WTC11 (cell line): ENCODE results near the gene HRH1. TPM values are rescaled to one million over a fixed set of nuclear protein-coding genes. Genes with fewer than 3 reads are reported as not detected.

Experiments
- ATAC-seq: fragments of 200-7000 bp; cut with Tn5 transposase; 2 replicates; pipeline ENCODE4 v1.10.0; 2021; ENCODE audit warnings: mild to moderate bottlenecking, moderate library complexity
- CTCF ChIA-PET: fragments of 300-600 bp; sonication (Branson Sonifier 250); formaldehyde crosslinking; loops from one replicate; lab custom pipeline; 2021; ENCODE audit warnings: antibody characterized with exemption; lab: Charles Lee
- POLR2A ChIA-PET: fragments of 350-600 bp; sonication (Branson Sonifier 250); formaldehyde crosslinking; loops from one replicate; lab custom pipeline; 2021; ENCODE audit warnings: antibody characterized with exemption; lab: Charles Lee
- DNase-seq: peaks from one replicate; pipeline ENCODE4 v3.0.0; 2021; ENCODE audit warnings: low spot score
- H3K27ac Mint-ChIP-seq: 2 replicates; pipeline ENCODE4 v1.8.0; 2021; ENCODE audit warnings: mixed read lengths
- H3K27me3 Mint-ChIP-seq: 2 replicates; pipeline ENCODE4 v1.8.0; 2021; ENCODE audit warnings: low read depth, mild to moderate bottlenecking, moderate library complexity, mixed read lengths
- H3K36me3 Mint-ChIP-seq: 2 replicates; pipeline ENCODE4 v1.8.0; 2021; ENCODE audit warnings: mixed read lengths
- H3K4me1 Mint-ChIP-seq: 2 replicates; pipeline ENCODE4 v1.8.0; 2022; ENCODE audit warnings: mixed read lengths
- H3K4me3 Mint-ChIP-seq: 2 replicates; pipeline ENCODE4 v1.8.0; 2021; ENCODE audit warnings: mild to moderate bottlenecking, moderate library complexity, mixed read lengths
- H3K9me3 Mint-ChIP-seq: 2 replicates; pipeline ENCODE4 v1.8.0; 2021; ENCODE audit warnings: mixed read lengths
- CREM ChIP-seq: sonication (generic); formaldehyde crosslinking; IDR thresholded peaks from 2 replicates; pipeline ENCODE4 v1.8.1; 2022; ENCODE audit warnings: mild to moderate bottlenecking, missing genetic modification reagents, moderate library complexity
- EMX1 ChIP-seq: fragments of 250-450 bp; sonication (Bioruptor Pico); IDR thresholded peaks from 2 replicates; pipeline ENCODE4 v1.8.0; 2021; ENCODE audit warnings: mild to moderate bottlenecking
- GRHL2 ChIP-seq: fragments of 250-450 bp; sonication (Bioruptor Pico); IDR thresholded peaks from 2 replicates; pipeline ENCODE4 v1.8.0; 2022; ENCODE audit warnings: mild to moderate bottlenecking, moderate library complexity; ENCODE audit not compliant: insufficient replicate concordance, severe bottlenecking
- KAT7 ChIP-seq: sonication (generic); formaldehyde crosslinking; IDR thresholded peaks from 2 replicates; pipeline ENCODE4 v1.8.1; 2023; ENCODE audit warnings: missing genetic modification reagents, mild to moderate bottlenecking, borderline replicate concordance
- OVOL2 ChIP-seq: fragments of 250-450 bp; sonication (Bioruptor Pico); IDR thresholded peaks from 2 replicates; pipeline ENCODE4 v1.9.0; 2021; ENCODE audit warnings: mild to moderate bottlenecking, borderline replicate concordance
- RELA ChIP-seq: sonication (generic); formaldehyde crosslinking; IDR thresholded peaks from 2 replicates; pipeline ENCODE4 v1.8.1; 2022; ENCODE audit warnings: missing genetic modification reagents, mild to moderate bottlenecking, borderline replicate concordance
- SOX15 ChIP-seq: fragments of 250-450 bp; sonication (Bioruptor Pico); IDR thresholded peaks from 2 replicates; pipeline ENCODE4 v1.9.0; 2021; ENCODE audit warnings: mild to moderate bottlenecking
- TCF7 ChIP-seq: sonication (generic); formaldehyde crosslinking; IDR thresholded peaks from 2 replicates; pipeline ENCODE4 v1.8.0; 2022; ENCODE audit warnings: mild to moderate bottlenecking, low read depth, missing genetic modification reagents, moderate library complexity
- TEAD4 ChIP-seq: sonication (generic); formaldehyde crosslinking; IDR thresholded peaks from 2 replicates; pipeline ENCODE4 v1.8.0; 2022; ENCODE audit warnings: mild to moderate bottlenecking, missing genetic modification reagents
- ZNF219 ChIP-seq: sonication (generic); formaldehyde crosslinking; IDR thresholded peaks from 2 replicates; pipeline ENCODE4 v1.8.0; 2023; ENCODE audit warnings: missing genetic modification reagents, mild to moderate bottlenecking, borderline replicate concordance
- ZNF317 ChIP-seq: sonication (generic); formaldehyde crosslinking; IDR thresholded peaks from 2 replicates; pipeline ENCODE4 v1.8.1; 2023; ENCODE audit warnings: low read depth, mild to moderate bottlenecking, moderate library complexity, missing genetic modification reagents, borderline replicate concordance
- ZNF423 ChIP-seq: fragments of 250-450 bp; sonication (Bioruptor Pico); IDR thresholded peaks from 2 replicates; pipeline ENCODE4 v2.1.2; 2022; ENCODE audit warnings: mild to moderate bottlenecking, moderate library complexity
- total RNA-seq: library from RNA; stranded (reverse); gene quantifications from 3 replicates; pipeline ENCODE4 v1.2.3, GENCODE V29; 2021
- TF ChIP-seq, protein P1 (sequence below): fragments of 250-450 bp; sonication (Bioruptor Pico); IDR thresholded peaks from 2 replicates; pipeline ENCODE4 v1.9.0; 2021; ENCODE audit warnings: mild to moderate bottlenecking
- TF ChIP-seq, protein P2 (sequence below): sonication (generic); formaldehyde crosslinking; IDR thresholded peaks from 2 replicates; pipeline ENCODE4 v1.8.1; 2023; ENCODE audit warnings: mild to moderate bottlenecking, missing genetic modification reagents, moderate library complexity
- TF ChIP-seq, protein P3 (sequence below): sonication (generic); formaldehyde crosslinking; IDR thresholded peaks from 2 replicates; pipeline ENCODE4 v1.8.1; 2023; ENCODE audit warnings: mild to moderate bottlenecking, missing genetic modification reagents, moderate library complexity
- TF ChIP-seq, protein P4 (sequence below): sonication (generic); formaldehyde crosslinking; IDR thresholded peaks from 2 replicates; pipeline ENCODE4 v1.8.1; 2022; ENCODE audit warnings: low read depth, missing genetic modification reagents, borderline replicate concordance
- TF ChIP-seq, protein P5 (sequence below): sonication (generic); formaldehyde crosslinking; IDR thresholded peaks from 2 replicates; pipeline ENCODE4 v1.8.1; 2023; ENCODE audit warnings: mild to moderate bottlenecking, missing genetic modification reagents
- TF ChIP-seq, protein P6 (sequence below): sonication (generic); formaldehyde crosslinking; IDR thresholded peaks from 2 replicates; pipeline ENCODE4 v1.8.0; 2023; ENCODE audit warnings: missing genetic modification reagents, mild to moderate bottlenecking, borderline replicate concordance
- TF ChIP-seq, protein P7 (sequence below): sonication (generic); formaldehyde crosslinking; IDR thresholded peaks from 2 replicates; pipeline ENCODE4 v1.8.1; 2023; ENCODE audit warnings: mild to moderate bottlenecking, missing genetic modification reagents, borderline replicate concordance

Gene HRH1
- total RNA-seq, 1 experiment from 2014 or later, result not detected

DNA sequence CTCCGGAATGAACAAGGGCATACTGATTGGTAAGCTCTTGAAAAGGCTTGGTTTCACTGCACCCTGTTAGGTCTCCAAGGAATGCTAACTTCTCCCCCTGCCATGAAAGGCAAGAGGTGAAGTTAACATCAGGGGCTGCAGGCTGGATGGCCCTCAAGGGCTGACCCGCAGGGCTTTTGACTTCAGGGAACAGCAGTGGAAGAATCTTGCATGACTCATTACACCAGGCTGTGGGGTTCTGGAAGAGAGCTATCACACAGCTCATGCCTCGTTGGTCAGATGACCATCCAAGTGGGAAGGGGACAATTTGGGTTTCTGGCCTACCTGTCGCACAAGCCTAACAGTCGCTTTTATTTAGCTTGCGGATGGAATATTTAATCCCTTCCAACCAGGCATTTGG lies 94.3 kb downstream of the HRH1 start:
- Mint-ChIP-seq H3K27ac (no peak overlapping the region), H3K4me1 (no peaks in the 10 kb centered on the region), H3K36me3 (no peaks in the 10 kb centered on the region), H3K27me3 (peaks cover 9% of the 10 kb centered on the region), H3K4me3 (no peak overlapping the region), H3K9me3 (peaks cover 3% of the 10 kb centered on the region; the same call in 1 of the 2 replicates)
- TF ChIP-seq ZNF219 (CRISPR knock-in tag), result no peak
- TF ChIP-seq RELA (CRISPR knock-in tag), result no peak
- TF ChIP-seq, protein P1, sequence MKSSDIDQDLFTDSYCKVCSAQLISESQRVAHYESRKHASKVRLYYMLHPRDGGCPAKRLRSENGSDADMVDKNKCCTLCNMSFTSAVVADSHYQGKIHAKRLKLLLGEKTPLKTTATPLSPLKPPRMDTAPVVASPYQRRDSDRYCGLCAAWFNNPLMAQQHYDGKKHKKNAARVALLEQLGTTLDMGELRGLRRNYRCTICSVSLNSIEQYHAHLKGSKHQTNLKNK (CRISPR knock-in tag), result no peak
- TF ChIP-seq, protein P2, sequence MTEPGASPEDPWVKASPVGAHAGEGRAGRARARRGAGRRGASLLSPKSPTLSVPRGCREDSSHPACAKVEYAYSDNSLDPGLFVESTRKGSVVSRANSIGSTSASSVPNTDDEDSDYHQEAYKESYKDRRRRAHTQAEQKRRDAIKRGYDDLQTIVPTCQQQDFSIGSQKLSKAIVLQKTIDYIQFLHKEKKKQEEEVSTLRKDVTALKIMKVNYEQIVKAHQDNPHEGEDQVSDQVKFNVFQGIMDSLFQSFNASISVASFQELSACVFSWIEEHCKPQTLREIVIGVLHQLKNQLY, result no peak
- TF ChIP-seq TEAD4, result no peak
- TF ChIP-seq, protein P3, sequence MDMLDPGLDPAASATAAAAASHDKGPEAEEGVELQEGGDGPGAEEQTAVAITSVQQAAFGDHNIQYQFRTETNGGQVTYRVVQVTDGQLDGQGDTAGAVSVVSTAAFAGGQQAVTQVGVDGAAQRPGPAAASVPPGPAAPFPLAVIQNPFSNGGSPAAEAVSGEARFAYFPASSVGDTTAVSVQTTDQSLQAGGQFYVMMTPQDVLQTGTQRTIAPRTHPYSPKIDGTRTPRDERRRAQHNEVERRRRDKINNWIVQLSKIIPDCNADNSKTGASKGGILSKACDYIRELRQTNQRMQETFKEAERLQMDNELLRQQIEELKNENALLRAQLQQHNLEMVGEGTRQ (CRISPR knock-in tag), result no peak
- no peak for TF ChIP-seq TCF7
- ChIA-PET POLR2A (no interaction called here), CTCF (no interaction called here)
- DNase-seq, result no peak
- ATAC-seq, result no peak

DNA sequence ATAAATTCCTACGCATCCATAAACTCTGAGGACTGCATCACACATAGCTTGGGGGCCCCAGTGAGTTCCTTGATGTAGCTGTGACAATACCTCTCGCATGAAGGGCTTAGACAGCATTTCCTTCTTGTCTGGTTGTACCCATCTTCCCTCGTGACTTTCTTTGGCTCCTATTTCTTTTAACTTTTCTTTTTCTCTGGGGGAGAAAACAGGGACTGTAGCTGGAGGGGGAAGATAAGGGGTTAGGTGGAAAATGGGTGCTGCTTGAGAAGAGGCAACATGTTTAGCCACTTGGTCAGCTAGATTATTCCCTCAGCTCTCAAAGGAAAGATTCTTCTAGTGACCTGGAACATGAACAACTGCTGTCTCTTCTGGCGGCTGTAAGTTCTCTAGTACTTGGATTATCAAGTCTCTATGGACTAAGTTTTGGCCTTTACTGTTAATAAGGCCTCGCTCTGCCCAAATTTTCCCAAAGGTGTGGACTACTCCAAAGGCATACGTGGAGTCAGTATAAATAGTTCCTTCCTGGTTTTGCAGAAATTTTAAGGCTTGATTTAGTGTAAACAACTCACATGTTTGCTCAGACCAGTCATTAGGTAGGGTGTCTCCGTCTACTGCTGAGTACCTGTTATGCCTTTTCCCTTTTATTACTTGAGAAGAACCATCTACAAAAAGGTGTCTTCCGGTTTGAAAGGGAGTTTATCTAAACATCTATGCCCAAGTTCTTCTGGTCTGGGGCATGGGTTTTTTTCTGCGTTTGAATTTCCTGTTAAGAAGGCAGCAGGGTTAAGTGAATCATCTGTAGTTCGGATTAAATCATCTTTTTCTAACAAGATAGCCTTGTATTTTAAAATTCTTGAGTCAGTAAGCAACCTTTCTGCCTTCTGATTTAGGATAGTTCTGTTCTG lies 96.9 kb downstream of the HRH1 start:
- H3K4me1 Mint-ChIP-seq, result no peaks in the 10 kb centered on the region
- peaks cover 7% of the 10 kb centered on the region; the same call in 1 of the 2 replicates for H3K9me3 Mint-ChIP-seq
- CTCF ChIA-PET, result no interaction called here
- H3K36me3 Mint-ChIP-seq, result no peaks in the 10 kb centered on the region
- no peak overlapping the region for H3K4me3 Mint-ChIP-seq
- POLR2A ChIA-PET, result no interaction called here
- DNase-seq (no peak), ATAC-seq (no peak)
- peaks cover 7% of the 10 kb centered on the region for H3K27me3 Mint-ChIP-seq
- H3K27ac Mint-ChIP-seq, result no peak overlapping the region
- TF ChIP-seq, protein P4, sequence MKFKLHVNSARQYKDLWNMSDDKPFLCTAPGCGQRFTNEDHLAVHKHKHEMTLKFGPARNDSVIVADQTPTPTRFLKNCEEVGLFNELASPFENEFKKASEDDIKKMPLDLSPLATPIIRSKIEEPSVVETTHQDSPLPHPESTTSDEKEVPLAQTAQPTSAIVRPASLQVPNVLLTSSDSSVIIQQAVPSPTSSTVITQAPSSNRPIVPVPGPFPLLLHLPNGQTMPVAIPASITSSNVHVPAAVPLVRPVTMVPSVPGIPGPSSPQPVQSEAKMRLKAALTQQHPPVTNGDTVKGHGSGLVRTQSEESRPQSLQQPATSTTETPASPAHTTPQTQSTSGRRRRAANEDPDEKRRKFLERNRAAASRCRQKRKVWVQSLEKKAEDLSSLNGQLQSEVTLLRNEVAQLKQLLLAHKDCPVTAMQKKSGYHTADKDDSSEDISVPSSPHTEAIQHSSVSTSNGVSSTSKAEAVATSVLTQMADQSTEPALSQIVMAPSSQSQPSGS (CRISPR knock-in tag), result no peak
- no peak for TF ChIP-seq GRHL2
- no peak for TF ChIP-seq OVOL2 (CRISPR knock-in tag)
- no peak for TF ChIP-seq SOX15
- TF ChIP-seq, protein P5, sequence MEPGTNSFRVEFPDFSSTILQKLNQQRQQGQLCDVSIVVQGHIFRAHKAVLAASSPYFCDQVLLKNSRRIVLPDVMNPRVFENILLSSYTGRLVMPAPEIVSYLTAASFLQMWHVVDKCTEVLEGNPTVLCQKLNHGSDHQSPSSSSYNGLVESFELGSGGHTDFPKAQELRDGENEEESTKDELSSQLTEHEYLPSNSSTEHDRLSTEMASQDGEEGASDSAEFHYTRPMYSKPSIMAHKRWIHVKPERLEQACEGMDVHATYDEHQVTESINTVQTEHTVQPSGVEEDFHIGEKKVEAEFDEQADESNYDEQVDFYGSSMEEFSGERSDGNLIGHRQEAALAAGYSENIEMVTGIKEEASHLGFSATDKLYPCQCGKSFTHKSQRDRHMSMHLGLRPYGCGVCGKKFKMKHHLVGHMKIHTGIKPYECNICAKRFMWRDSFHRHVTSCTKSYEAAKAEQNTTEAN (CRISPR knock-in tag), result no peak
- TF ChIP-seq, protein P6, sequence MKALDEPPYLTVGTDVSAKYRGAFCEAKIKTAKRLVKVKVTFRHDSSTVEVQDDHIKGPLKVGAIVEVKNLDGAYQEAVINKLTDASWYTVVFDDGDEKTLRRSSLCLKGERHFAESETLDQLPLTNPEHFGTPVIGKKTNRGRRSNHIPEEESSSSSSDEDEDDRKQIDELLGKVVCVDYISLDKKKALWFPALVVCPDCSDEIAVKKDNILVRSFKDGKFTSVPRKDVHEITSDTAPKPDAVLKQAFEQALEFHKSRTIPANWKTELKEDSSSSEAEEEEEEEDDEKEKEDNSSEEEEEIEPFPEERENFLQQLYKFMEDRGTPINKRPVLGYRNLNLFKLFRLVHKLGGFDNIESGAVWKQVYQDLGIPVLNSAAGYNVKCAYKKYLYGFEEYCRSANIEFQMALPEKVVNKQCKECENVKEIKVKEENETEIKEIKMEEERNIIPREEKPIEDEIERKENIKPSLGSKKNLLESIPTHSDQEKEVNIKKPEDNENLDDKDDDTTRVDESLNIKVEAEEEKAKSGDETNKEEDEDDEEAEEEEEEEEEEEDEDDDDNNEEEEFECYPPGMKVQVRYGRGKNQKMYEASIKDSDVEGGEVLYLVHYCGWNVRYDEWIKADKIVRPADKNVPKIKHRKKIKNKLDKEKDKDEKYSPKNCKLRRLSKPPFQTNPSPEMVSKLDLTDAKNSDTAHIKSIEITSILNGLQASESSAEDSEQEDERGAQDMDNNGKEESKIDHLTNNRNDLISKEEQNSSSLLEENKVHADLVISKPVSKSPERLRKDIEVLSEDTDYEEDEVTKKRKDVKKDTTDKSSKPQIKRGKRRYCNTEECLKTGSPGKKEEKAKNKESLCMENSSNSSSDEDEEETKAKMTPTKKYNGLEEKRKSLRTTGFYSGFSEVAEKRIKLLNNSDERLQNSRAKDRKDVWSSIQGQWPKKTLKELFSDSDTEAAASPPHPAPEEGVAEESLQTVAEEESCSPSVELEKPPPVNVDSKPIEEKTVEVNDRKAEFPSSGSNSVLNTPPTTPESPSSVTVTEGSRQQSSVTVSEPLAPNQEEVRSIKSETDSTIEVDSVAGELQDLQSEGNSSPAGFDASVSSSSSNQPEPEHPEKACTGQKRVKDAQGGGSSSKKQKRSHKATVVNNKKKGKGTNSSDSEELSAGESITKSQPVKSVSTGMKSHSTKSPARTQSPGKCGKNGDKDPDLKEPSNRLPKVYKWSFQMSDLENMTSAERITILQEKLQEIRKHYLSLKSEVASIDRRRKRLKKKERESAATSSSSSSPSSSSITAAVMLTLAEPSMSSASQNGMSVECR (CRISPR knock-in tag), result no peak
- no peak for TF ChIP-seq ZNF317 (CRISPR knock-in tag)
- TF ChIP-seq KAT7 (CRISPR knock-in tag), result no peak
- TF ChIP-seq CREM, result no peak
- TF ChIP-seq ZNF423, result no peak
- TF ChIP-seq, protein P7, sequence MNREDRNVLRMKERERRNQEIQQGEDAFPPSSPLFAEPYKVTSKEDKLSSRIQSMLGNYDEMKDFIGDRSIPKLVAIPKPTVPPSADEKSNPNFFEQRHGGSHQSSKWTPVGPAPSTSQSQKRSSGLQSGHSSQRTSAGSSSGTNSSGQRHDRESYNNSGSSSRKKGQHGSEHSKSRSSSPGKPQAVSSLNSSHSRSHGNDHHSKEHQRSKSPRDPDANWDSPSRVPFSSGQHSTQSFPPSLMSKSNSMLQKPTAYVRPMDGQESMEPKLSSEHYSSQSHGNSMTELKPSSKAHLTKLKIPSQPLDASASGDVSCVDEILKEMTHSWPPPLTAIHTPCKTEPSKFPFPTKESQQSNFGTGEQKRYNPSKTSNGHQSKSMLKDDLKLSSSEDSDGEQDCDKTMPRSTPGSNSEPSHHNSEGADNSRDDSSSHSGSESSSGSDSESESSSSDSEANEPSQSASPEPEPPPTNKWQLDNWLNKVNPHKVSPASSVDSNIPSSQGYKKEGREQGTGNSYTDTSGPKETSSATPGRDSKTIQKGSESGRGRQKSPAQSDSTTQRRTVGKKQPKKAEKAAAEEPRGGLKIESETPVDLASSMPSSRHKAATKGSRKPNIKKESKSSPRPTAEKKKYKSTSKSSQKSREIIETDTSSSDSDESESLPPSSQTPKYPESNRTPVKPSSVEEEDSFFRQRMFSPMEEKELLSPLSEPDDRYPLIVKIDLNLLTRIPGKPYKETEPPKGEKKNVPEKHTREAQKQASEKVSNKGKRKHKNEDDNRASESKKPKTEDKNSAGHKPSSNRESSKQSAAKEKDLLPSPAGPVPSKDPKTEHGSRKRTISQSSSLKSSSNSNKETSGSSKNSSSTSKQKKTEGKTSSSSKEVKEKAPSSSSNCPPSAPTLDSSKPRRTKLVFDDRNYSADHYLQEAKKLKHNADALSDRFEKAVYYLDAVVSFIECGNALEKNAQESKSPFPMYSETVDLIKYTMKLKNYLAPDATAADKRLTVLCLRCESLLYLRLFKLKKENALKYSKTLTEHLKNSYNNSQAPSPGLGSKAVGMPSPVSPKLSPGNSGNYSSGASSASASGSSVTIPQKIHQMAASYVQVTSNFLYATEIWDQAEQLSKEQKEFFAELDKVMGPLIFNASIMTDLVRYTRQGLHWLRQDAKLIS (CRISPR knock-in tag), result no peak
- TF ChIP-seq EMX1, result no peak
